Kidney epithelial cell (primary cell): ENCODE data around the gene CATSPER3. TPM values are rescaled to one million over a fixed set of nuclear protein-coding genes. Genes with fewer than 3 reads are reported as not detected.

ENCODE experiments used
- DNase-seq: peaks from one replicate; pipeline ENCODE4 v3.0.0-alpha.2; 2010; ENCODE audit warnings: low read depth
- H3K27me3 ChIP-seq: 2 replicates; pipeline ENCODE4 v1.6.0; 2011; ENCODE audit warnings: low read length; ENCODE audit not compliant: control insufficient read depth, insufficient read depth
- H3K36me3 ChIP-seq: 2 replicates; pipeline ENCODE4 v1.5.1; 2011; ENCODE audit warnings: low read length; ENCODE audit not compliant: control insufficient read depth, insufficient read depth
- H3K4me3 ChIP-seq: 2 replicates; pipeline ENCODE4 v1.5.1; 2011; ENCODE audit warnings: low read depth, mild to moderate bottlenecking, control low read depth, low read length
- CTCF ChIP-seq: IDR thresholded peaks from 2 replicates; pipeline ENCODE4 v1.5.1; 2011; ENCODE audit warnings: mild to moderate bottlenecking, moderate library complexity, low read length, control low read depth, inconsistent platforms; ENCODE audit not compliant: insufficient read depth, poor library complexity, severe bottlenecking
- total RNA-seq: library from RNA; depleted of rRNA; stranded (reverse); fragments of >200 nt; gene quantifications from 2 replicates; pipeline ENCODE4 v1.2.3, GENCODE V29; 2015

Gene CATSPER3
- total RNA-seq, 1 donor from 2014 or later = 0.13 TPM

GRCh38 chr5:134945041-134945440, 22.7 kb upstream of the CATSPER3 start:
- Histone ChIP-seq H3K4me3 (no peak overlapping the region), H3K36me3 (no peaks in the 10 kb centered on the region), H3K27me3 (no peaks in the 10 kb centered on the region)
- no peak for DNase-seq
- TF ChIP-seq CTCF = no peak

DNA sequence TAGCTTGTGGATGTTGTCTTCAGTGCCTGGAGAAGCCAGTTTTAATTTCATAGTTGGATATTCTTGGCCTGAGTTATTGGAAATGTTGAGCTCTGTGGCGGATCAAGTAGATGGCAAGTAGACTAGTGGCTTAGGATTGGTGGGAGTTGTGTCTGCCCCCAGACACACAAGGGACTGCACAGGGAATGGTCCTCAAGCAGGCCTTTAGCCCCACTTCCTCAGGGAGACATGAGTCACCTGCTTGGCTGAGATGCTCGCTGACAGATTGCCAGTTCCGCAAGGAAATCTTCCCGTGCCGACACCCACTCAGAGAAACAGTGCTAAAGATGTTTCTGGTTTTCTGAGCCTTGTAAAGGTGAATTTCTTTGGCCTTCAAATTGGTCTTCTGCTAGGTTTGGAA, 18.8 kb upstream of the CATSPER3 start:
- H3K4me3 ChIP-seq = no peak overlapping the region
- TF ChIP-seq CTCF = no peak
- H3K27me3 ChIP-seq = no peaks in the 10 kb centered on the region
- H3K36me3 ChIP-seq = no peaks in the 10 kb centered on the region
- no peak for DNase-seq

DNA sequence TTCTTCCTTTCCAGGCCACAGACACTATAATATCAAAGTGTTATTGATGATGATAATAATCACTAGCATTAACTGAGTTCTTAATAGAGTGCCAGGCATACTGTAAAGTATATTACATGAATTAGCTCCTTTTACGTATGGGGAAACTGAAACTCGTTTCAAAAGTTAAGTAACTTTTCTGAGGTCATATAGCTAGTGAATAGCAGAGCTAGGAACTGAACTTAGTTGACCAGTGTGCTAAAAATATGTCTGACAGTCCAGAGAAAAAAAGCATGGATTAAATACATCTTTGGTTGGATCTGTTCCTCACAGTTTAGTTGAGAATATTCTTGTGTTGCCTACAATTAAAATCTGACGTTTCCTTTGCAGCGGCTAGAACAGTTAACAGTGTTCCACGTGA, 18.4 kb upstream of the CATSPER3 start:
- TF ChIP-seq CTCF = no peak

DNA sequence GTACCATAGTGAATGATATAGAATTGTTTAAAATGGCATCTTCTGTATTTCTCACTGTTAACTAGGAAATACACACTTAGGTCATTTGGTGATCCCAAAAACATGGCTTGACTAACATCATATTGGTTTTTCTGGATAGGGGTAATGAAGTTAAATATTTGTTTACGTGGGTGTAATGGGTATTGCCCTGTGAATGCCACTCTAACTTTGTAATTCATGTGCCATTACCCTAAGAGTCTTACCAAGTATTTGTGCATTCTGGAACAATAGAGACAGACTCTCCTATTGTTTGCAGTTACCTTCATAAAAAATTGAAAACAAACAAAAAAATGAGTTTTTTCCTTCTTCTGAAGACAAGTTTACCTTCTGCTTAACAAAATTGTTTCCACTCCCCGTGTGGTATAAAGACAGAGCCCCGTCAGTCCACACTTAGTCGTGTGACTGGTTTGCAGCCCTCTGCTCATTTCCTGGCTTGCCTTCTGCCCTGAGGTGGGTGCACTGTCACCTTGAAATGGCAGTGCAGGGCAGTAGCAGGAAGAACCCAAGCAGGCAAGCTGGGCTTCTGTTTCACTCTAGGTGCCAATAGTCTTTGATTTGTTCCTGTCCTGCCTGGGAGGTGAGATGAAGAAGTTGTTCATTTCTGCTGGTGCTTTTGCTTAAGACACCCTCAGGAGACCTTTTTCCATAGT, 9.6 kb upstream of the CATSPER3 start:
- DNase-seq = no peak
- Histone ChIP-seq H3K27me3 (no peaks in the 10 kb centered on the region), H3K36me3 (peaks cover 2% of the 10 kb centered on the region), H3K4me3 (no peak overlapping the region)
- TF ChIP-seq CTCF = no peak

More for the DNA sequence above, 18.4 kb upstream of the CATSPER3 start:
- DNase-seq = no peak
- no peaks in the 10 kb centered on the region for H3K36me3 ChIP-seq
- no peaks in the 10 kb centered on the region for H3K27me3 ChIP-seq
- H3K4me3 ChIP-seq = no peak overlapping the region

DNA sequence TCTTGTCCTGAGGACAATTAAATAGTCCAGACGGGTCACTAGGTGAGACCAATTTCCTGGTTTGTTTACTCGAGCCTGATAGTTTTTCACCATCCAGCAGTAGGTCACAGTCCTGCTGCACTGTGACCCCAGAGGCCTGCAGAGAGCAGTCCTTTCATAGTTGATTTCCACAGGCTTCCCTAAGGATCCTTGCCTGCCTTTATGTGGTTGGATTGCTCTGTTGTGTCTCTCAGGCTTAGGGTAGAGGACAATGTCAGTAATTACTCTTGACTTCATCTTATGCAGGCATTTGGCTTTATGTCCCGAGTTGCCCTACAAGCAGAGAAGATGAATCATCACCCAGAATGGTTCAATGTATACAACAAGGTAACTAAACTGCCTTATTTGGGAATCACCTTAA, 9.0 kb upstream of the CATSPER3 start:
- no peaks in the 10 kb centered on the region for H3K27me3 ChIP-seq
- peaks cover 2% of the 10 kb centered on the region for H3K36me3 ChIP-seq
- no peak for DNase-seq
- no peak for TF ChIP-seq CTCF
- no peak overlapping the region for H3K4me3 ChIP-seq

DNA sequence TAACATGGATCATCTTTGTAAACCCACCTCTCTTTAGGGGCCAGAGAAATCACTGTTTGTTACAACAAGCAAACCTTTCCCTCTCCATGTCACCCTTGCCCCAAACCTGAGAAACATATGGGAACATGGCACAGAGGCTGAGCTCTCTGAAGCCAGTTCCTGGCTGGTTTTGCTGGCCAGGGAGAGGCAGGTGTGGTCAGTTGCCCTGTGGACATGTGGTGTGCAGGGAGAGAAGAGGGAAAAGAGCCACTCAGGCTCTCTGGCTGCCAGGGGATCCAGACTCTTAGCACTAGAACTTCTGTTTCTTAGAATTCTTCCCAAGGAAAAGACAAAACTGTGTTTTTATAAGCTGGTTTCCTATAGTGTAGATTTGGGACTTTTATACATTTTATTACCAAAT, 4.6 kb upstream of the CATSPER3 start:
- no peak for DNase-seq
- Histone ChIP-seq H3K36me3 (peaks cover 2% of the 10 kb centered on the region), H3K27me3 (no peaks in the 10 kb centered on the region), H3K4me3 (no peak overlapping the region)
- no peak for TF ChIP-seq CTCF
